ENCODE results near the gene DHH.

DHH gene

GRCh38 chr12:49093792-49094159 is 825 bp downstream of the DHH start:
- no peak for TF ChIP-seq CTCF (IDR thresholded peaks at IDR 0.05; ENCODE audit: borderline replicate concordance, insufficient read depth, low read depth, low read length)
- no peak overlapping the region for H3K4me3 ChIP-seq (ENCODE audit: low read depth, low read length)

- H3K4me3 ChIP-seq (ENCODE audit: low read depth, low read length): no peak overlapping the region
- no peak for TF ChIP-seq CTCF (IDR thresholded peaks at IDR 0.05; ENCODE audit: borderline replicate concordance, insufficient read depth, low read depth, low read length)
These were observed 1.7 kb downstream of the DHH start for GRCh38 chr12:49092816-49093406.

GRCh38 chr12:49092086-49092815 is 2.4 kb downstream of the DHH start:
- peak; percentile 56; the same call in 1 of the 2 replicates for TF ChIP-seq CTCF (IDR thresholded peaks at IDR 0.05; ENCODE audit: borderline replicate concordance, insufficient read depth, low read depth, low read length)
- no peak overlapping the region for H3K4me3 ChIP-seq (ENCODE audit: low read depth, low read length)

GRCh38 chr12:49091836-49092085 is 2.8 kb downstream of the DHH start:
- TF ChIP-seq CTCF (IDR thresholded peaks at IDR 0.05; ENCODE audit: borderline replicate concordance, insufficient read depth, low read depth, low read length): no peak
- H3K4me3 ChIP-seq (ENCODE audit: low read depth, low read length): no peak overlapping the region

- no peak overlapping the region for H3K4me3 ChIP-seq (ENCODE audit: low read depth, low read length)
- no peak for TF ChIP-seq CTCF (IDR thresholded peaks at IDR 0.05; ENCODE audit: borderline replicate concordance, insufficient read depth, low read depth, low read length)
These were observed 3.4 kb downstream of the DHH start for GRCh38 chr12:49091056-49091835.

- H3K4me3 ChIP-seq (ENCODE audit: low read depth, low read length): no peak overlapping the region
These were observed 4.5 kb downstream of the DHH start for GRCh38 chr12:49089821-49090773.

More at GRCh38 chr12:49089821-49090773, 4.5 kb downstream of the DHH start:
- TF ChIP-seq CTCF (IDR thresholded peaks at IDR 0.05; ENCODE audit: borderline replicate concordance, insufficient read depth, low read depth, low read length): peak; percentile 38

Measured in GM12875 (cell line).